Tibial nerve (tissue), 4 donors: ENCODE results near the gene GPR15.

Source experiments
- CTCF ChIP-seq, 5 experiments: fragments of 200-600 bp in 3 of 5; fragments of 450-650 bp in 2 of 5; sonication (generic) in 3 of 5; IDR thresholded peaks; one replicate each; pipeline ENCODE4 v1.5.1; 2016 to 2019; ENCODE audit warnings: antibody characterized with exemption in 5 of 5, mild to moderate bottlenecking in 3 of 5, moderate library complexity in 2 of 5
- EP300 ChIP-seq, 2 donors: sonication (generic); formaldehyde crosslinking; IDR thresholded peaks; one replicate each; pipeline ENCODE4 v1.6.1; 2017; ENCODE audit warnings: antibody characterized with exemption in 2 of 2, mild to moderate bottlenecking in 1 of 2

- TF ChIP-seq CTCF (IDR thresholded peaks at IDR 0.05) (no peak), EP300 (IDR thresholded peaks at IDR 0.05) (no peak)
These were observed 9.9 kb downstream of the GPR15 start for GRCh38 chr3:98541695-98542094.
